HG03103 (cell line): ENCODE data around the gene RPL10.
"Not testable (repeated sequence)": the region's sequence is repeated elsewhere in the genome, so short reads cannot be mapped to it uniquely, and the experiment has no call there.

ENCODE experiments used
- ATAC-seq: cut with Tn5 transposase; IDR thresholded peaks from one replicate; pipeline ENCODE4 v1.9.1; 2021; ENCODE audit warnings: low read depth; ENCODE audit not compliant: unreplicated experiment

RPL10 gene

DNA sequence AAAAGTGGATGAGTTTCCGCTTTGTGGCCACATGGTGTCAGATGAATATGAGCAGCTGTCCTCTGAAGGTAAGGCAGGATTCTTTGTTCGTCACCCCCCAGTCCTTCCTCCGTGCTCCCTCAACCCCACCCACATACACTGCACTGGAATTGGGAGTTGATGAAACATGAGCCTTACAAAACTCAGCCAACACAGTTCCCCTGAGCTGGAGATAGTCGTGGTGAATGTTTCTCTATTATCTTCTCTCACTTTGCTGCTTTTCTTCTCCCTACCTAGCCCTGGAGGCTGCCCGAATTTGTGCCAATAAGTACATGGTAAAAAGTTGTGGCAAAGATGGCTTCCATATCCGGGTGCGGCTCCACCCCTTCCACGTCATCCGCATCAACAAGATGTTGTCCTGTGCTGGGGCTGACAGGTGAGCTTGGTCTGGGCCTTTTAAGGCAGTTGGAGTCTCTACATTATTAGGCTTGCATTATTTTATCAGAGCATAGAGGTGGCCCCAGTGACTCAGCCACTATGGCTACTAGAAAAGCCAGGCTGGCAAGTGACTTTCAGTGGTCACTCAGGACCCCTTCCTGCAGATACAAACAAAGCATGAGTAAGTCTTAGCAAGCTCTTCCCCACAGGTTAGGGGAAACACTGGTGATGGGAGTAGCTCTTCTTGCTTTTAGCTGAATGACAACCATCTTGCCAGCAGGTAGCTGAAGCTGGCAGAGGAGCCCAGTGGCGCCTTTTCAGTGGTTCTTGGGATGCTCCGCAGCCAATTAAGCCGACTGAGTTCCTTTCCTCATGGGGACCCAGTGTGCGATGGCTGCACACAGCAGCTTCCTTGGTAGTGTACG lies 1.6 kb downstream of the RPL10 start:
- ATAC-seq = no peak

- ATAC-seq = not testable (repeated sequence)
Observed at GRCh38 chrX:154400369-154400817, 2.2 kb downstream of the RPL10 start.

DNA sequence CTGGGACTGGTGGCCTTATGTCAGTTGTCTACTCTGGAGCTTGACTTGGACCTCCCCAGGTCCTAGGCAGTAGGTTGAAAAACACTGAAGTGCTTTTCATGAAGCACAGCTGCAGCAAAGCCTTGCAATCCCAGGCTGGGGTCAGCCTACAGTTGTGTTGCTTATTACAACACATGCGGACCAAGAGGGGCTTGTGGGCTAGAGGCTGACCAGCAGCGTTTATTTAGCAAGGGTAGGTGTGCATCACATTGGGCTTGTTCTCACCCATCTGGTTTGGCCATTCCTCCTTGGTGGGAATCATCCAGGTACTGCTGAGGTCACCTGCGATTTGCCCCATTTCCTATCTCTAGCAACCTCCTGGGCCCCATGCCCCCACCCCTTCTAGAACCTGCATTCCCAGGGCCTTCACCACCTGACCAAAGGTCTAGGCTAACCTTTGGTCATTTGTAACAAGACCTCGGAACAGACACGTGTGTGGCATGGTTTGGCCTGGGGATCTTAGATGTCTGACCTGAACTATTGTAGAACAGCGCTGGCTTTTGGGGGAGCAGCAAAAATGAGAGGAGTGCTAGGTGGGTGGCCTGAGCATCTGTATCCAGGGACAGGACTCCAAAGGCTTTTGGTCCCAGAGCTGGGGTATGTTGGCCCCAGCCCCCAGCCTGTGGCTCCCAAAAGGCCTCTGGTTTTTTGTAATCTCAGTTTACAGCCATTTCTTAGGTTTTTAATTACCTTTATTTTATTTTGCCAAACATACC lies 3.0 kb downstream of the RPL10 start:
- ATAC-seq = no peak

DNA sequence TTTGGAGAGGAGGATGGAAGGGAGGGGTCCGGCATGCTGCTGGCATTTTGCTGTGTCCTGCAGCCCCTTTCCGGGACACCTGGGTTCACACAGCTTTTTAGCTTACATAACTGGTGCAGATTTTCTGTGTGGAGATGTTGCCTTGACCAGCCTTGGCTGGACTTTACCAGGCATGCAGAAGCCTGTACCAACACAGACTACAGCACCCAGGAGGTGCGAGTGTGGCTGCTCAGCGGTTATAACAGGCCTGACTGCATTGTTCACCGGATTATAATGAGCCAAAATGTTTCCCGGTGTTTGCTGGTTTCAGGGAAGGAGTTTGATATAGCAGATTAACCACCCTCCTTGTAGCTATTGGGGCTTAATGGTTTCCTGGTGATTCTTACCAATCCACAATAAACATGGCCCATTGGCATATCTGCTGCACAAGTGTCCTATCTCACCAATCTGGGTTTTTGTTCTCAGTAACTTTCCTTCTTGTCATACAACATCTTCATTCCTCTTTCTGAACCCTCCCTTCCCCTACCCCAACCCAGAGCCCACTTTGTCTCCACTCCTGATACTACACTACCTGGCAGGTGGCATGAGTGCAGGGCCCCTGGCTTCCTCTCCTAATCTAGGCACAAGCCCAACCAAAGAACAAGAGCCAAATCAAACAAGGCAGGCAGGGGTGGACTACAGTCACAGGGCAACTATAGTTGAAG lies 3.9 kb downstream of the RPL10 start:
- no peak for ATAC-seq

- no peak for ATAC-seq
Observed at GRCh38 chrX:154402622-154403127, 4.5 kb downstream of the RPL10 start.

DNA sequence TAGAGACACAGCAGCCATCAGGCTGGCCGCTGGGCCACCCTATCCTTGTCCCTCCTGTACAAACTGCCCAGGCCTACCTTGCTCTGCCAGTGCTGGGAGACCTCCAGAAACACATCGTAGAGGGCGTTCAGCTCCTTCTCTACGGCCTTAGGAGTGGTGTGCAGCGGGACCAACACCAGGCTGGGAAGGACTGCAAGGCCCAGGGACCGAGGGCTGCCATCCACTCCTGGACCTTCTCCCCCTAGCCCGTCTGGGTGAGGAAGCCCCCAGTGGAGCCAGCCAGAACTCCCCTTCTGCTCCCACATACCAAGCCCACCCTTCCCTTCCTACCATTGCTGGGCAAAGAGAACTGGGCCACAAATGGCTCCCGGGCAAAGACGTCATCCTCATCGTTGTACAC lies 5.0 kb downstream of the RPL10 start:
- no peak for ATAC-seq

GRCh38 chrX:154403858-154404257 lies 5.7 kb downstream of the RPL10 start:
- no peak for ATAC-seq

- no peak for ATAC-seq
Observed at GRCh38 chrX:154404625-154405192, 6.5 kb downstream of the RPL10 start.

DNA sequence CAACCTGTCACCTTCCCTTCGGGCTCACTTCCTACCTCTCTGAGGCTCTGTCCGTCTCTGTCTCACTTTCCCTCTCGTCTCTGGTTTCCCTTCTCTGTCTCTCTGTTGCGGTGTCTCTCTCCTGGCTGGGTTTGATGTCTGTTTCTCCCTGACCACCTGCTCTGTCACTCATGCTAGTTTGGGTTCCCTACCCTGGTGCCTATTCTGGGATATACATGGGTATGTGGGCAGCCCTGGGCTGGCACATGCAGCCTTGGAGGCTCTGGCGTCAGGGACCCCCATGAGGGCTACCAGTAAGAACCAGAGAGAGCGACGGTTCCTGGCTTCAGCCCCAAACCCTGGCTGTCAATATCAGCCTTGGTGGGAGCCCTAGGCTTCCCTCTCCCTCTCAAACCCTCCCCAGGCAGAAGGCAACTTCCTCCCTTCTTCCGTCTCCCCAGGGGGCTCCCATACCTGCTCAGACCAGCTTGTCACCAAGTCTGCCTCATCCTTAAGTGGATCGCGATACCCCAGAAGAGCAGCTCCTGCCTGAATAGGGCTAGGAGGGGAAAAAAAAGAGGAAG lies 10.6 kb downstream of the RPL10 start:
- no peak for ATAC-seq

DNA sequence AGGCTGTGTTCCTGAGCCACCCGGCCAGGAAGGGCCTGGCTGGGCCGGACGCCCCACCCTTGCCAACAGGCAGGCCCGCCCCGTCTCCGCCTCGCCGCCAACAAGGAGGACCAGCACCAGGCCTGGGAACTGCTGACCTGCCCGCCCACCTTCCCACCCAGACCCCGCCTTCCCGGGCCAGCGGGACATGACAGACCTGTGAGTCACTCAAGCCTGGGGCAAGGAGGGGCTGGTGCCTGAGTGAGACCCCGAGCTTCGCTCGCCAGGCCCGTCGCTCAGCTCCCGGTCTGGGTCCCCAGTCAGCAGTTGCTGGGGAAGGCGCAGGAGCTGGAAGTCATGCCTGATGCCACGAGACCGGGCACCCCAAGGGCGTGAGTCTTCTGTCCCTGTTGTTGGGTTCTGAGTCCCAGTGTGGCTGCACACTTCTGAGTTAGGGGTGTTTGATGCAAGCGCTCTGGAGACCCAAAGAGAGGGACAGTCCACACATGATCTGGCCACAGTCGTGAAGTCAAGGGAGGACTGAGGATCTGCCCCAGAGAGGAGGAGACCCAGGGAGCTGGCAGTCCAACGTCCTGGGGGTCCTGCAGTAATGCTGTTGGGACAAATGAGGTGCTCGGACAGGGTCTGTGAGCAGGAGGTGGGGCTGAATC lies 11.2 kb downstream of the RPL10 start, which contains the start of gene DNASE1L1:
DNASE1L1 (minus strand) TSS at position 33 of the 650 bp plus-strand sequence. CDS start 3,686 bp downstream, outside the sequence.
- no peak for ATAC-seq

GRCh38 chrX:154411981-154412340 lies 13.8 kb downstream of the RPL10 start:
- peak; percentile 72 for ATAC-seq

DNA sequence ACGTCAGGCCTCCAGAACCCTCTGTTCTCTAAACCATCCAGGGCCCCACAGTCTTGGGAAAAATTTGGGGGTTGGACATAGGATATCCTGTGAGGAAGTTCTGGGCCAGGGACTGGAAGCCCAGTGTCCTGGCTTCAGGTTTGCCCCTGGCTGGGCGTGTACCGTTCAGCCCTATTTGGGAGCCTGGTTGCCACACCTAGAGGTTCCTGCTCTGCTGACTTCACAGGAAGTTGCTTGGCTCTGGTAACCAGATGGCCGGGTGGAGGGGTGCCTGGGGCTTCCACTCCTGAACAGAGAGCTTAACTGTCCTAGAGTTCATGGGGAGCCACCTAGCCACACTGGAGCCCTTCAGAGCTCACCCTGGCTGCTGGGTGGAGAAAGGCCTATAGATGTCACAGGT lies 14.3 kb downstream of the RPL10 start:
- ATAC-seq = no peak

GRCh38 chrX:154413142-154413541 lies 15.0 kb downstream of the RPL10 start:
- ATAC-seq = no peak

DNA sequence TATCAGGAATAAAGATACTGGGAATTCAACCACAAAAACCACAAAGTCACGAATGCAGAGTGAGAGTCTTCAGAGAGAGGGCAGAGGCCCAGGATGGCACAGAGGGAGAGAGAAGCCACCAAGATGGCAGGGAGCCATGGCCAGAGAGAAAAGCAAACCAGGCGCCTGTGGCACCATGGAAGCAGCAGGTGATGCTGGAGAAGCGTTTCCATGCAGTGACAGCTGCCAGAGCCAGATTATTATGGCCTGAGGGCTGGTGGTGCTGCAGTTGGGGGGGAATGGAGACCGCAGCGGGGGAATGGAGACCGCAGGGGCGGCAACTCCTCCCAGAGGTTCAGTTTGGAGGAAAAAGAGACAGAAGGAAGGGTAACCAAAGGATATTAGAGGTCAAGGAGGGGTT lies 19.0 kb downstream of the RPL10 start:
- ATAC-seq = no peak

DNA sequence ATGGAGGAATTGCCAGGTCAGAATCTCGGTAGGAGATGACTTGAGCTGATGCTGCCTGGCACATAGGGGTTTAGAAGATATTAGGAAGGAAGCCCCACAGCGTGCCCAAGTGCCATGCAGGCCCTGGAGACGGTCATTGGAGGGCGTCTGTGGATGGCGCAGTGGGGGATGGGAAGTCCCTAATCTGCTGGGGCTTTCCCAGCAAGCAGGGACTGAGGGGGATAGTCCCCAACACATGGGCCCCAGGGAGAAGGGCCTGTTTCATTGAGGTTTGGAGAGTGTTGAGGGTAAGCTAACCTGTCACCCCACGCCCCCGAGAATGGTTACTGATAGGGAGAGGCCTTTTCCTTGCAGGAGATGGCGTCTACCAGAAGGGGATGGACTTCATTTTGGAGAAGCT lies 21.0 kb downstream of the RPL10 start:
- ATAC-seq = no peak

DNA sequence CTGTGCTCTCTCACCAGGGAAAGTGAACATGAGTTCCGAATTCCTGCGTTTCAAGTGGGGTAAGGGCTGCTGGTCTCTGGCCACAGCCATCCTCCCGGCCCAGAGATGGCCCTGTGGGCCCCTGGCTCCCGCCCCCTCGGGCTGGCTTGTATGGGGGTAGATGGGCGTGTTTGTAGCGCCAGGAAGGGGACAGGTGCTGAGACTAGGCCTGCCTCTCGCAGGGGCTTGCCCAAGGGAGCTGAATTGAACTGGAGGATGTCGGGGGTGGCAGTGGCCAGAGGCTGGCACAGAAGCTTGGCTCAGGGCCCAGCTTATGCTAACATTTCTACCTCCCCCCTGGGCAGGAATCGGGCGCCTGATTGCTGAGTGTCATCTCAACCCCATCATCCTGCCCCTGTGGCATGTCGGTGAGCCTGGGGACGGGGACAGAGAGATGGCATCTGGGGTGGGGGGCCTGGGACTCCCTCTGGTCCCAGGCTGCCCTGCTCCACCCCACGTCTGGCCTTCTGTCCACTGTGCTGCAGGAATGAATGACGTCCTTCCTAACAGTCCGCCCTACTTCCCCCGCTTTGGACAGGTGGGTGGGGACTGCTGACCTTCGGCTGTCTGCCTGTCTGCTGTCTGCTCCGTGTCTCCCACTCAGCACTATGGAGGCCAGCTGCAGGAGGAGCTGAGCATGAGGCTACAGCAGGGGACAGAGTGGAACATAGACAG lies 21.7 kb downstream of the RPL10 start:
- ATAC-seq = no peak

- ATAC-seq = no peak
Observed at GRCh38 chrX:154420402-154420756, 22.2 kb downstream of the RPL10 start.

- no peak for ATAC-seq
Observed at GRCh38 chrX:154426916-154427770, 29.0 kb downstream of the RPL10 start.
